Activated T-helper 1 cell treated with Interleukin-2 at 50 U/mL for 16 hours (primary cell): ENCODE results near the gene ZIC4.

Experiments
- DNase-seq: peaks from one replicate; pipeline ENCODE4 v3.0.0-alpha.2; 2020; ENCODE audit warnings: low read depth

Gene ZIC4

DNA sequence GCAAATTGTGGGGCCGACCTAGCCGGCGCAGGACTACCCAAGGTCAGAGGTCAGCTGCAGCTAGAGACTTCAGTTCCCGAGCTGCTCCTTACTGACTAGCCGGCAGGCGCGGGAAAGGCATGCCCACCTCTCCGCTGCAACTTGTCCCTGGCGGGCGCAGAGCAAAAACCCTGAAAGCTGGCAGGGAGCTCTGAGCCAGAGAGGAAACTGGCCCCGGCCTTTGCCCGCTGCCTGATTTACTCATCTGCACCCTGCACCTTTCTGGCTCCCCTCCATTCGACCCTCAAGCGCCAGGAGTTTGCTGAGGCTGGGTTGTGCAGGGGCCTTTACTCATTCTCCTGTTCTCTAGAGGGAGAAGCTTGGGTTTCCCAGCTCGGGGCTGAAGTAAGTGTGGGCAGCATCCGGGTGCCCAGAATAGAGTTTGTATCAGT lies 1.5 kb downstream of the ZIC4 start:
- DNase-seq: no peak

DNA sequence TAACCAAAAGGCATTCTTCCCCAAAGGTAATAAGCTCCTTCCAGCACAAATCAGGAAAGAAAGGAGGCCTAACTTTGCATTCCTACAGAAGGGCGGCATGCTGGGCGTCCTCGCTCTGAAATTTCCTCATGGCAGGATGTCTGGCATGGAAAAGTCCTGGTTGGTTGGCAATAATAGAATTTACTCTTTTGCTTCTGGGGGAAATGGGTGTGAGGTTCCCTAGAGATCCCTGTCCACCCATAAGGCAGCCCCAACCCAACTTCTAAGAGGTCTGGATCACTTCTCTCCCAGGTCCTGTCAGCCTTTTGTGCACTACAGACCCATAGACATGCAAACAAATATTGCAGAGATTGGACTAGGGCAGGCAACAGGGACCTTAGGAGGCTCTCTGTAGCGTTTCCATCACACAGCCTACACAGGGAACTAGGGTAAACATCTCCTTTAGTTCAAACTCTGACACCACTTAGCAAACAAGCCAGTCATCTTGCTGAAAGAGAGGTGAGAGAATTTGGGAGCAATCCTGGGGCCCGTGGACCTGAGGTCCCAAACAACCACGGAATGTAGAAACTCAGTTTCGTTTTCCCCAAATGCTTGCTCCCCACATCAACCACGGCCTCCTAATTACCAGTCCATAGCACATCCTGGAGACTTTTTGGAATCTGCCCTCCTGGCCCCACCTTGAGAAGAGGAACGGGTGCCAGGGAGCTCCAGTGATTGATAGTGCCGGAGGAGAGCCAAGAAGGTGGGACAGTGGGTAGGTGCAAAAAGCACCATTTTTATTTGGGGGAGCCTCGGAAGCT lies 2.1 kb downstream of the ZIC4 start:
- DNase-seq: no peak

DNA sequence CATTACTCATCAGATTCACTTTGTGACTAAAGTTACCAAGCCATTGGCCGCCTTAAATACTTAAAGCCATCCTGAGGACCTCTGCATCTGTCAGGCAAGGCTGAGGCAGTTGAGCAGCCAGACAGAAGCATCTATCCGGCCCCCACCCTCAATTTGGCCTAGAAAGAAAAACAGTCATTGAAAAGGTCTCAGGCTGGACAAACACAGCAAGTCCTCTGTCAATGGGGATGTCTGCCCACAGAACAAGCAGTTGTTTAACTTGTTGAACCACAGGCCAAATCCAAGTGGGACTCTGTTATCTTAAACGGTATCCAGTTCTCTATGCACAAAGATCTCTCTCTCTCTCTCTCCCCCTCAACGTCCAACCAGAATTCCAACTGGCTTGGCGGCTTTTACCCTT lies 2.8 kb downstream of the ZIC4 start:
- DNase-seq: no peak

DNA sequence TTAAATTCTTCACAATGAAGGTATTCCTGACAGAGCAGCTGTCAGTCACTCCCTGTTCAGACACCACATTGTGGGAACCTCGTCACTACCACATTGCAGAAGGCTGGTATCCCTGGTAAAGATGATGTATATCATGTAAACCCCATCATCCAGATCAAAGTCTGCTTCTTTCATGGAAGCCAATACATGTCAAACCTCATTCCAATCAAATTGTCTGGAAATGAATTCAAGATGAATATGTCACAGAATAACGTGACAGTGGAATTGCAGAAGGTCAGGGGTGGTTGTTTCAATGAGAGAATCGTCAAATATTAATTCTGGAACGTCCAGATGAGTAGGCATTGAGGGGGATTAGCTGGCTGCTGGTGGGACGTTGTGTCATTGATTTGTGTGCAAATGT lies 4.2 kb downstream of the ZIC4 start:
- DNase-seq: no peak

DNA sequence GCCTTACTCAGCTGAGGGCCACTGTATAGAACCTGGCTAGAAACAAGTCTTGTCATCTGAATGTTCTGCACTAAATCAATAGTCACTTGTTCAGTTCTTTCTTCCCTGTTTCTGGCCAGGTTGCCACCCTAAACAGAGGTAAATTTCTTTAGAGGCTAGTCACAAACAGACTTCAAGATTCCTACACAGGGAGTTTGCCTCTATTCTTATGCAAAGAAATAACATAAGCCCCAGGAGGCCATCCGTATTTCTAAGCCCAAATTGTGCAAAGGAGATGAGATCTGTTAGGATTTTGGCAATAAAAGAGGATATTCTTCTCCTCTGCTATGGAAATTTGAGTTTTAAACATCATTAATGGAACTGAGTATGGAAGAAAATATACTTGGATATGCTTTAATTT lies 4.9 kb downstream of the ZIC4 start:
- DNase-seq: no peak

DNA sequence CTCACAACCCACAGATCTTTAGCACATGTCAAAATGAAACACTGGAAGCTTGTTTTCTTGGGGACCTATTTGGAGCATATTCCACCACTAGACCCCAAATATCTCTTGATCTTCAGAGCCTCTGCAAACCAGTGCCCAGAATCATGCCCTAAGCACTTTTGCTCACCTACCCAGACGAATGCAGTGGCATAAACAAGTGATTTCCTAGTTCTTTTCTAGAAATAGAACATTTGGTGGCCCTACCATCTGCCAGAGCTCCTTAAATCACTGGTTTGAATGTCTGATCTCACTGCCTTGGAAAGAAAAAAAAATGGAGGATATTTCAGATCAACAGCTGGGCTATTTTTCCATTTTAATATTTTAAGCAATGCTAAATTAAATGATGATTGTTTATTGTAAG lies 5.3 kb downstream of the ZIC4 start:
- DNase-seq: no peak

DNA sequence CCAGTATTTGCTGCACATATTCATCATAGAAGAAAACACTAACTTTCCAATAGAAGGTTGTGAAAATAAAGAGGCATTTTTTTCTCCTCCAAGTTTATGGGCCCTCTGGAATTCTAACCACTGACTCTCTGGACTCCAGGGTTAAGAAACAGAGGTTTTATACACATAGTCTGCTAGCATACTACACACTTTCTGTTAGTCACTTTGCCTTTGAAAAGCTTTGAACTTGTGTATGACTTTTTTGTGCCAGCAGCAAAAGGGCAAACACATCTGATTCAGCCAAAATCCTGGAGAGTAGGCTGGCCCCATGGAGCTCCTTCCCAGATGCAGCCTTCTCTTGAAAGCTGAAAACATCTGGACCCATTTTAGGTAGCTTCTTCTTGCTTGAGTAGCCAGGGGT lies 6.2 kb downstream of the ZIC4 start:
- no peak for DNase-seq

DNA sequence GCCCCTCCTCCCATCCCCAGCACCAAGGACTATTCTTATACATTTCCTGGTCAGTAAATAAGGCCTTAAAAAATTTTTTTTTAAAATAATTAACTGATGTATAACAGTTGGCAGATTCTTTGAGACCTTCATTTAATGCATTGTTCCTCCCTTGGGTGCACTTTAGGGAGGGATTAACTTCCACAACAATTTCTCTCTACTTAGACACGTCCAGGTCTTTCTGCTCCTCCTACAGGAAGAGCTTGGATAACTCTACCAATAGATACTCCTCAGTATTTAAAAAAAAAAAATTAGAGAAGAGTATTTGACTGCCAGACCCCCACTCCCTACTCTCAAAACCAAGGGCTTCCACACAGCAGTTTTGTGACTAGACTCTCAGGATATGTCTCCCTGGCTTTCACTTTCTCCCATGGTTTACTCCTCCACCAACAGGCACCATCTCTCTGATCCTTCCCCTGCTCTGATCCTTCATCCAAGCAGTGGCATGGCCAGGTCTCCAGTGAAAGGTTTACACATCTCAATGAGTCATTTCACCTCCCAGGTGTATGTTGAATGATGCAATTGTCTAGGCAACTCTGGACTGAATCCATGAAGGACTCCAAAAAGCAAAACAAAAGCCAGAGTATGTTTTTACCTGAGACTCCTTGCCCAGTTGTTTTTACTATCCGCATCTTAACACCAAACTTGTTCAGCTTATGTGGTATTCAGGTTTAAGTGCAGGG lies 7.4 kb downstream of the ZIC4 start:
- DNase-seq: no peak

DNA sequence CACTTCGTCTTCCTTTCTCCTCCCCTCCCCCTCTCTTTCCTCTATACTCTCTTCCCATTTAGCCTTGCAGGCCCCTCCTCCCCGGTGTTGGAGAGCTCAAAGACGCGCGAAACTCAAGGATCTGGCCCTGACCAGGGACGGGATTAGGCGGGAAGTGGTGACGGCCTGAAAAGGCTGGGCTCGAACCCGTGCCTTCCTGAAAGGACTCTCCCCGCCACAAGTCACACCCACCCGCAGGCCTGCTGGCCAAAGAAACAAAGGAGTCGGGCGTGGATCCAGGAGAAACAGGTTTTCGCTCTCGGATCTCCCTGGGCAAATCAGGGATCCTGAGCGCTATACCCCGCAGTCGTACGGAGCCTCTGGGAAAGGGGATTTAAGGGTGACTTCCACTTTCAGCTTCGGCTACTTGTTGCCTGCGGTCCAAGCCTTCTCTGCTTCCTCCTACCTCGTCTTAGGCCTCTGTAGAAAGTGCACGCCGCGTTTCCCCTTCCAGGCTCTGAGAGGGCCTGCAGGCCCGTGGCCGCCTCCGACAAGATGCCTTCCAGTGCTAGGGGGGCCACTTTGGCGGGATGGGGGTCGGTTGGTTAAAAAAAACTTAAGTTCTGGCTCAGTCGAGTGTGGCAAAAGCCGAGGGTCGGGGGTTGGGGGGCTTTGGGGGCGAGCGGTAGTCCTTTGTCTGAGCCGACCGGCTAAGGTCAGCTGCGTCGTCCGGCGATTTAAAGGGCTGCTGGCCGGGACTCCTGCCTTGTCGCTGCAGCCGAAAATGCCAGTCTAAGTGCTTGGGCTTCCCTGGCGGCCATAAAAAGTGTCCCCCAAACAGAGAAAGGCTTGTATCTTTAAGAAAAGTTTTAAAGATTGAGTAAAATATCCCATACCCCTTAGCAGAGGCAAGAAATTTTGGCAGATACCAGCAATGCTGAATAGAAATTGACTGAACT lies 8.2 kb downstream of the ZIC4 start:
- DNase-seq: no peak

DNA sequence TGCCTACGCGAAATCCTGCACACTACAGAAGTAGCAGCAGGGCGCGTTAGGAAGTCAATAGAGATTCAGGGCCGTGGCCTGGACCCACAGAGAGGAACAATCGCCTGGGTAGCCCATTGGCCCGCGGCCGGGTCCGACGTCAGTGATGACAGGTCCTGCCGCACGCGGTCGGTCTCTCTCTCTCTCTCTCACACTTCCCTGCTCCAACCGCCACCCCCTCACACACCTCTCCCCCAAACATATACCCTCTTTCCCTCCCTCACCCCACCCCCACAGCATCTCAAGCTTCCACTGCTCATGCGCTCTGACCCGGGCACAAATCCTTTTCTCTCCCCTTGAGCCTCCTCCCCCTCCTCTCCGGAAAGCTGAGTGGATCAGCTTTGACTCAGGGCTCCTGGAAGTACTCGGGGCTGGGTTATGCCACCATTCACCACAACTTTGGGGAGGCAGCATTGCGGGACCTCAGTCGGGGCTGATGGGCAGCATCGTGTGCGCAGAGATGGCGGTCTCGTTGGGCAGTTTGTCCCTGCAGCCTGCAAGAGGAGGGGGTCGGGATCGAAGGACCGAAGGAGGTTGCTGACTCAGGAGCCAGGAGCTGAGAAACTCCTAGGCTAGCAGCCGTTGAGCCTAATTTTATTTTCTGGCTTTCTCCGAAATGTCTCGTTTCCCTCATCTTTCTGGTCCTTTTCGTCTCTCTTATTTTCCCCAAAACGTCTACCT lies 9.0 kb downstream of the ZIC4 start:
- DNase-seq: no peak

DNA sequence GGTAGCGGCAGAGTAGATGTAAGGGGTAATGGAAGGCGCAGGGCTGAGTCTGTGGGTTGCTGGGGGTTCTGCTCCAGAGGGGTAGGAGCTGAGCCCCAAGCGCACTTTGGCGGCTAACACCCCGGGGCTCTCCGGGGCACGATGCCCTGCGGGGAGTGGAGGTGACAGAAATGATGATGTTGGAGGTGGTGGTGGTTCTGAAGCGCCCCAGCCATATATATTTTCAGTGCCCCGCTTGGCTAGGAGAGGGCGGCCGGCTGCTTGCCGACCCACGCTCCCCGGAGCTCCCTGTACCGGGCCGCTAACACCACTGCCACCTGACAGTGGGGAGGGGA lies 9.7 kb downstream of the ZIC4 start:
- DNase-seq: no peak

DNA sequence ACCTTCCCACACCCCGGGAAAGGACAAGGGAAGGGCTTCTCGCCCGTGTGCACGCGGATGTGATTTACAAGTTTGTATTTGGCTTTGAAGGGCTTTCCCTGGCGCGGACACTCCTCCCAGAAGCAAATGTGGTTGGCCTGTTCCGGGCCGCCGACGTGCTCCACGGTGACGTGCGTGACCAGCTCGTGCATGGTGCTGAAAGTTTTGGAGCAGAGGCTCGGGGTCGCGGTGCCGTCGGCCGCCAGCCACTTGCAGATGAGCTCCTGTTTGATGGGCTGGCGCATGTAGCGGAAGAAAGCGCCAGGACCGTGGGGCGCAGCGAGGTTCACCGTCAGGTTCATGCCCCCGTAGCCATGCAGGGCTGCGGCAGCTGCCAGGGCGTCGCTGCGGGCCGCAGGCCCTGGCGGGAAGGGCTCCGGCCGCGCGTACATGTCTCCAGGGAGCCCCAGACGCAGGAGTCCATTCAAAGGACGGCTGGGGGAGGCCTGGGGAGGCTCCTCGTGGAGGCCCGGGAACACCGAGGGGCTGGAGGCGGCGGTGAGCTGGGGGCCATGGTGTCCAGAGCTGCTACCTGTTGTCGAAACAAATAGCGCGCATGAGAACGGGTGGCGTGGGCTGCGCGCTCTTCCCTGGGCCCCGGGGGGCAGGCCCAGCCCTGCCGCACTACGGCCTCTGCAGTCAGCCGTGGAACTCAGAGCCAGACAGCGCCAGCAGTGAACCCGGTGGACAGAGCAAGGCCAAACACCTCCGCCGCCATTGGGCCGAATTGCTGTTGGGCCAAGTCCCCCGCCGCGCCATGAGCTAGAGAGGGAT lies 10.2 kb downstream of the ZIC4 start:
- no peak for DNase-seq

DNA sequence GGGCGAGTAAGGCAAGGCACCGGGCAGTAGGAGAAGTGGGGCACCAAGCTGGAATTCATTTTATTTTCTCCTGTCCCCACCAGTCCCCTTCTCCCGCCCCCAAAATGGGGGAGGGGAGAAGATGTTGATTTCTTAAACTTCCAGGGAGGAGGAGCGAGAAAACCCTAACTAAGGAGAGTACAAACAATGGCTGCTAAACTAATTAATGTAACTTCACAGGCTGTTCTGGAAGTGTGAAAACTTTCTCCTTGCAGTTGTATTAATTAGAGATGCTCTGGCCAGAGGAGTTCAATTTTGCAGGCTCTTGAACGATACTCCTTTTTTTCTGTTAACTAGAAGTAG lies 11.5 kb downstream of the ZIC4 start:
- no peak for DNase-seq

DNA sequence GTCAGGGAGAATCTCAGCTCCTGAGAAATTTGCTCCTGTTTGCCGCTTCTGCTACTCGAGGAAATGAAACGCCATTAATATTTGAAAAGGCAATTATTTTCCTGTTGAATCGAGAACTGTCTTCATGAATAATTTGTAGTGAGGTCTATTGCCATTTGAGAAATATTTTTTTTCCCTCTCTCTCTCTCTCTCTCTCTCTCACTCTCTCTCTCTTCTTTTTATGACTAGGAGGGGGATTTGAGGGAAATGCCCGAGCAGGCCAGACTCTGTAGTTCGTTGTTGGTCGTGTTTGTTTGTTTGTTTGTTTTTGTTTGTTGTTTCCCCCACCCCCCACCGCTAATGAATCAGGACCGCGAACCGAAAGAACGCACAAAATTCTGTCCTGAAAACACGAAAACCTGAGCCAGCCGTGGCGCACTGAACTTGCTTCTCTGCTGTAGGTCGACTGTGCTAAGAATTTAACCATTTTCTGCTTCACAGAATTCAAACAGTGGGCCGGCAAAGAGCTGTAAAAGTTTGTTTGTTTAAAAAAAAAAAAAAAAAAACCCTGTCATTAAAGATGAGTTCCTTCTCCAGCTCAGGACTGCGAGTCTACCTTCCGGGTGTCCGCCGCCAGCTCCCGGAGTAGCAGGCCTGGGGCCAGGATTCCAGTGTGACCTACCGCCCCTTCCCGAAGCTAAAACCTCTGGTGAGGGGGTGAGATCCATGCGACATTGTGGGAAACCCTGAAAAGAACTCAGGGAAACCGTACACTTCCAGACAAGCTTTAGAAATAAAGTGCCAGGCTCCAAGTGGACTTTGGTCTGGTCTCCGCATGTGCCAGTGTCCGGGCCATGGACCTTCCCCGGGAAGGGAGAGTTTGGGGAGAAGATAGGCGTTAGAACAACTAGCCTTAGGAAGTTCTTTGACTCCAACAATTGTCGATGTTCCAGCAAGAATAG lies 12.1 kb downstream of the ZIC4 start:
- no peak for DNase-seq

DNA sequence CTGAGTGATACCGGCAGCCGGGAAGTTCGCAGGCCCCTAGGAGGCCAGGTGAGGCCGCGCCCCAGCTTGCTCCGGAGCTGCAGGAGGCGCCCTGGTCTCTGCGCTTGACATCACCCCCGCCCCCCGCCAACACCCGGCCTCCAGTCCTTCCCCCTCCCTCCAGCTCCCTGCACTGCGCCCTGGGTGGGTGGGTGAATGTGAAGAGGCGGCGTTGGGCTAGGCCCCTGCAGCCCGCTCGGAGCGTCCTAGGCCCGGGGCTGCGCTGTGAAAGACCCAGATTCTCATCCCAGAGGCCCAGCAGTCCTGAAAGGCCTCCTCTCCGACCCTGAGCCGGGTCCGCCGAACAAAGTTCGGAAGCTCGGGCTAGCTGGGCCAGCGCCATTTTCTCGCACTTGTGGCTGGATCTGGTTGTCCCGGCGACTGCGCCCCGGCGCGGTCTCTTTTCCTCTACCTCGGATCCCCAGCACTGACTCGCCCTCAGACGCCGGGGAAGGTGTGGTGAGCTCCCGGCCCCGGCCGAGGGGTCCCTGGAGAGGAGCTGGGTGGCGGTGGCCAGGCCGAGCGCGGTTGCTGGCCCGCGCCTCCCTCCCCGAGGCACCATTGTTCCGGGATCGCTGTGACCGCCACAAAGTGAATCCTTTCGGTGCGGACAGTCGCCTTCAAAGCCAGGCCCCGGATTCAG lies 12.9 kb downstream of the ZIC4 start:
- DNase-seq: no peak

DNA sequence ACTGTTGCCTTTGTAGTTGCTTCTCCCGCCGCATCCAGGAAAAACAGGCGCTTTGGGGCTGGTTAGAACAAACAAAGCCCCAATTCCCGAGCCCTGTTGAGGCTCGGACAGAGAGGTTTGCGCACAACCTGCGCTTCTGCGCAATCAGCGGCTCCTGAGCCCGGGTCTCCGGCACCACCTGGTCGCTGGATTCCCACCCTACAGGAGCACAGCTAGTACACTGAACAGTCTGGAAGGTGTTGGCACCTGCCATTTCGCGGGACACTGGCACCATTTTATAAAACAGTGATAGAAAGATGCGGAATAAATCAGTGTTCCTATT lies 13.8 kb downstream of the ZIC4 start:
- DNase-seq: no peak

DNA sequence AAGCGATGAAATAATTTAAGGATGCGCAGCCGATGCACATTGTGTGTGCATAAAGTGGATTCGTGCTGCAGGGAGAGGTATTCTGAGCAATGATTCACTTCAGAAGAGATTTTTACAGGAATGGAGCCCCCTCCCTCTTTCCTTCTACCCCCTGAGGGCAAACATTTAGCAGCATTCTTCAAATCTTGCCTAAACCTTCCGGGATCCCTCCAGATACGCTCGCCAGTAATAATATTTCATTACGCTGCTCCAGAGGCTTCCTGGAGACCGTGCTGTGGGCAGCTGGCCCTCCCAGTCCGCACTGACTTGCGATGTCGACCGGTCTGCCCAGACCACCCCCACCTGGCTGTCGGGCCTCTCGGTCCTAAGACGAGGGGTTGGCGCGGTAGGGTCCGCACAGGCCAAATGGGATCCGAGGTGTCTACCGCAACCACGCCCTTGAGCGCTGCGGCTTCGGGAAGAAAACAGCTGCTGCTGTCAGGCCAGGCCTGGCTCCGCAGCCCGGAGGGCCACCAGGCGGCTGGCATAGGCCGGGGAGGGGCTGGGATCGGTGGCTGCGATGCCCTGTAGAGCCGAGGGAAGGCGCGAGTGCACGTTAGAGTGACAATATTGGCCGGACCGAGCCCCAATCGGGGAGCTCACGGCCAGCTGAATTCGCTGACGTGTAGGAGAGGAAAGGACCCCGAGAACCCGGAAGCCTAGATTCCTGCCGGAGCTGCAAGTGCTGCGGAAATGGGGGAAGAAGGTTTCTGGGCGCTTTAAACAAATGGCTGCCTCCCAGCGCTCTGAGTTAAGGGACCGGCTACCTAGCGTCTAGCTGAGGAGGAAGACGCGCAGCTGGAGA lies 14.3 kb downstream of the ZIC4 start:
- DNase-seq: no peak

DNA sequence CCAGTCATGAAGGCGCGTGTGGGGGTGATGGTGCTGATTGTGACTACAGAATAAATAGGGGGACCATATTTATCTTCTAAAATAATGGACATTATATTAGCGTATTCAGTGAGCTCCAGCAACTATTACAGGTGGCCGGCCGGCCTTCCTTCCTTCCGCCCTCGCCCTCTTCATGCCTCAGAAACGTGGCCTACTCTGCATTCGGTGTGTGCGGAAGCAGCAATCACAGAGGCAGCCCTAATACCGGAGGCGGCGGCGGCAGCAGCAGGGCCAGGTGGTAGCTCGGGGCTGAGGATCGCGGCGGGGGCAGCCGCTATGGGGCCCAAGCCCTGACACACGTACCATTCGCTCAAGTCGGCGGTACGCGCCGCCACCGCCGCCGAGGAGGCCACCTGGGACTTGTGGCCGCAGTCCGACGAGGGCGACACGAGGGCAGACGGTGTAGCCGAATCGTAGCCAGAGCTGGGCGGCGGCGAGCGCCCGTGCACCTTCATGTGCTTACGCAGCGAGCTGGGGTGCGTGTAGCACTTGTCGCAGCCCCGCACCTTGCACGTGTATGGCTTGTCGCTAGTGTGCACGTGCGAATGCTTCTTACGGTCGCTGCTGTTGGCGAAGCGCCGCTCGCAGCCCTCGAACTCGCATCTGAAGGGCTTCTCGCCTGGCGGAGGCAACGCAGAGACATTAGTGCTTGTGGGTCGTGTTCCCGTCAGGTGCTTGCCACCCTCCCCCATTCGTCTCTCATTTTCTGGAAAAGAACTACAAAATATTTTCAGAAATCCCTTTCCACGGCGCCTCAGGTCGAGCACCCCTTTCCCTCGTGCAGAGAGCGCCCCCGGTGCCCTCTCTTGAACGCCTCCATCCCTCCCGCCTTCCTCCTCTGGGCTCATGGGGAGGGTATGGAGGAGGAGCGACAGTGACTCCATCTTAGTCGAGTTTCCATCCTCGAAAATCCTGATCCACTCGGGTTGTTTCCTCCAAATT lies 15.5 kb downstream of the ZIC4 start:
- no peak for DNase-seq
